ENCODE results near the gene CTSZ.

- TF ChIP-seq, protein P1, sequence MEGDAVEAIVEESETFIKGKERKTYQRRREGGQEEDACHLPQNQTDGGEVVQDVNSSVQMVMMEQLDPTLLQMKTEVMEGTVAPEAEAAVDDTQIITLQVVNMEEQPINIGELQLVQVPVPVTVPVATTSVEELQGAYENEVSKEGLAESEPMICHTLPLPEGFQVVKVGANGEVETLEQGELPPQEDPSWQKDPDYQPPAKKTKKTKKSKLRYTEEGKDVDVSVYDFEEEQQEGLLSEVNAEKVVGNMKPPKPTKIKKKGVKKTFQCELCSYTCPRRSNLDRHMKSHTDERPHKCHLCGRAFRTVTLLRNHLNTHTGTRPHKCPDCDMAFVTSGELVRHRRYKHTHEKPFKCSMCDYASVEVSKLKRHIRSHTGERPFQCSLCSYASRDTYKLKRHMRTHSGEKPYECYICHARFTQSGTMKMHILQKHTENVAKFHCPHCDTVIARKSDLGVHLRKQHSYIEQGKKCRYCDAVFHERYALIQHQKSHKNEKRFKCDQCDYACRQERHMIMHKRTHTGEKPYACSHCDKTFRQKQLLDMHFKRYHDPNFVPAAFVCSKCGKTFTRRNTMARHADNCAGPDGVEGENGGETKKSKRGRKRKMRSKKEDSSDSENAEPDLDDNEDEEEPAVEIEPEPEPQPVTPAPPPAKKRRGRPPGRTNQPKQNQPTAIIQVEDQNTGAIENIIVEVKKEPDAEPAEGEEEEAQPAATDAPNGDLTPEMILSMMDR (IDR thresholded peaks at IDR 0.05; ENCODE audit: low read depth, low read length), result no peak
- TF ChIP-seq MYC (IDR thresholded peaks at IDR 0.05; ENCODE audit: low read depth, low read length), result no peak
- no peak for TF ChIP-seq MAX (IDR thresholded peaks at IDR 0.05; ENCODE audit: low read depth, low read length)
- TF ChIP-seq POLR2A (IDR thresholded peaks at IDR 0.05; ENCODE audit: extremely low read depth, insufficient read length), result no peak
These were observed 1.4 kb downstream of the CTSZ start for GRCh38 chr20:59005523-59006166.

All from NB4 (cell line).